Astrocyte of the hippocampus (primary cell): ENCODE data around the gene USP31.

Experiments used
- DNase-seq: peaks from one replicate; pipeline ENCODE4 v3.0.0; 2011; ENCODE audit warnings: low read depth, low spot score

Gene USP31

GRCh38 chr16:23016368-23016767, 132.9 kb downstream of the USP31 start:
- no peak for DNase-seq

- no peak for DNase-seq
Measured at GRCh38 chr16:23015580-23015979, 133.7 kb downstream of the USP31 start.

GRCh38 chr16:23014592-23014991, 134.7 kb downstream of the USP31 start:
- DNase-seq: no peak
